GM23248 (cell line): ENCODE data around the gene CCDC8.

Experiments
- EZH2 ChIP-seq: fragments of 200-600 bp; sonication (generic); IDR thresholded peaks from 2 replicates; pipeline ENCODE4 v1.6.1; 2018; ENCODE audit warnings: antibody characterized with exemption, mild to moderate bottlenecking; ENCODE audit not compliant: insufficient read depth, poor library complexity, severe bottlenecking
- EZH2phosphoT487 ChIP-seq: fragments of 200-600 bp; sonication (generic); IDR thresholded peaks from 2 replicates; pipeline ENCODE4 v1.6.1; 2018; ENCODE audit warnings: antibody characterized with exemption, moderate library complexity, mild to moderate bottlenecking, low read depth; ENCODE audit not compliant: insufficient read depth

DNA sequence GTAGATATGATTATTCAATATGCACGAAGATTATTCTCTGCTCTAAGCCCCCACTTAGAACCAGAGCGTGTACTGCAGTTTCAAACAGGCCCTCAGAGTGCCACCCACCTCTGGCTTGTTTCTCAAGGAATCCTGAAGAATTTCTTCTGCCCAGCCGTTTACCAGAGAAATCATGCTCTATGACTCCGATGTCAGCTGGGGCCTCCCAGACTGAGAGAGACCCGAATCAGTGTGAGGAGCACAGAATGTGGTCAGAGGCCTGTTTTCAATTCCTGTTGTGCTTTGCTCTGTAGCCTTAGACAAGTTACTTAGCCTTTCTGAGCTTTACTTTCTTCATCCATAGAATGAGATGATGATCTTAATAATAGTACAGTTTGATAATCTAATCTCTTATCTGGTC, 9.8 kb upstream of the CCDC8 start:
- no peak for TF ChIP-seq EZH2phosphoT487
- no peak for TF ChIP-seq EZH2
